Transverse colon (tissue), 4 donors: ENCODE data around the gene GALNT10. TPM values are rescaled to one million over a fixed set of nuclear protein-coding genes. Genes with fewer than 3 reads are reported as not detected.
A peak's percentile ranks its signal among the peaks of the same experiment; 100 is the strongest.

Source experiments
- DNase-seq: peaks from one replicate; pipeline ENCODE4 v3.0.0-alpha.2; 2019
- H3K27ac ChIP-seq, 4 donors: fragments of 200-600 bp; sonication (generic); 2 replicates each; pipeline ENCODE4 v1.5.1; 2016 to 2018; ENCODE audit warnings: inconsistent platforms in 4 of 4
- H3K27me3 ChIP-seq: fragments of 200-600 bp; sonication (generic); 2 replicates; pipeline ENCODE4 v1.5.1; 2017; ENCODE audit warnings: inconsistent platforms
- H3K36me3 ChIP-seq, 4 donors: fragments of 200-600 bp; sonication (generic); 2 replicates each; pipeline ENCODE4 v1.5.1; 2017 to 2019; ENCODE audit warnings: inconsistent platforms in 4 of 4
- H3K4me1 ChIP-seq, 4 donors: fragments of 200-600 bp; sonication (generic); 2 replicates each; pipeline ENCODE4 v1.5.1; 2017 to 2020; ENCODE audit warnings: inconsistent platforms in 4 of 4
- H3K4me3 ChIP-seq, 4 donors: fragments of 200-600 bp; sonication (generic); 1 replicate in 1 of 4; 2 replicates in 3 of 4; pipeline versions ENCODE4 v1.5.1 to v1.6.1; 2017 to 2019; ENCODE audit warnings: inconsistent platforms in 4 of 4
- H3K9me3 ChIP-seq, 2 donors: fragments of 200-600 bp; sonication (generic); 2 replicates each; pipeline ENCODE4 v1.5.1; 2017 to 2019; ENCODE audit warnings: inconsistent platforms in 2 of 2
- CTCF ChIP-seq, 5 experiments: fragments of 200-600 bp in 3 of 5; fragments of 450-650 bp in 2 of 5; sonication (generic) in 3 of 5; IDR thresholded peaks; 1 replicate in 2 of 5; 2 replicates in 3 of 5; pipeline ENCODE4 v1.5.1; 2016 to 2017; ENCODE audit warnings: antibody characterized with exemption in 5 of 5, inconsistent platforms in 3 of 5, mild to moderate bottlenecking in 2 of 5, moderate library complexity in 1 of 5
- EP300 ChIP-seq: sonication (generic); formaldehyde crosslinking; IDR thresholded peaks from one replicate; pipeline ENCODE4 v1.6.1; 2017; ENCODE audit warnings: antibody characterized with exemption, low read depth
- POLR2A ChIP-seq: fragments of 450-650 bp; IDR thresholded peaks from one replicate; pipeline ENCODE4 v1.6.1; 2016; ENCODE audit warnings: antibody characterized with exemption, mild to moderate bottlenecking, moderate library complexity
- POLR2AphosphoS5 ChIP-seq, 3 donors: sonication (generic); formaldehyde crosslinking; IDR thresholded peaks; one replicate each; pipeline ENCODE4 v1.6.1; 2016; ENCODE audit warnings: antibody characterized with exemption in 3 of 3
- WGBS, 2 donors: methylation state at CpG; one replicate each; pipeline ENCODE4 v1.1.5; 2018; ENCODE audit warnings: low coverage in 1 of 2; 5-methylcytosine and 5-hydroxymethylcytosine counted together
- in situ Hi-C, 4 donors: fragments of 200-750 bp; cut with MboI; loops; one replicate each; pipeline versions ENCODE4 v1.15.0 to v1.15.1; 2017; ENCODE audit warnings: low sequenced_read_pairs in 3 of 4, low pct_ligation_motif_present in 1 of 4, low pct_unique_long_range_greater_than_20kb in 1 of 4
- intact Hi-C: fragments of 100-400 bp; cut with DNase I; formaldehyde crosslinking; loops from one replicate; pipeline ENCODE4 v1.15.1; 2023; ENCODE audit warnings: low total_unique reads
- total RNA-seq, 4 donors: library from RNA; depleted of rRNA; stranded (reverse); fragments of >200 nt; gene quantifications; one replicate each; pipeline ENCODE4 v1.1.0, GENCODE V29; 2016

The GALNT10 gene
- total RNA-seq, 4 donors from 2014 or later, result 18.7 to 142 (median 39.3) TPM

- WGBS, 2 donors, result 77 to 80% methylated on average over 5 to 6 of the region's 6 CpGs
- DNase-seq, result no peak
- in situ Hi-C loops (no loop called here), intact Hi-C loops (no loop called here)
- no peaks in the 10 kb centered on the region for H3K27me3 ChIP-seq
- peak overlapping the region in 1 of 4 donors; percentile 34 for H3K27ac ChIP-seq
- H3K9me3 ChIP-seq, result no peaks in the 10 kb centered on the region
- TF ChIP-seq EP300 (no peak), POLR2A (no peak), CTCF (IDR thresholded peaks at IDR 0.05) (no peak), POLR2AphosphoS5 (IDR thresholded peaks at IDR 0.05) (no peak)
- H3K4me3 ChIP-seq, result no peak overlapping the region
- no peaks in the 10 kb centered on the region for H3K36me3 ChIP-seq
- peaks cover 0 to 14% (median 5%) of the 10 kb centered on the region in 4 donors for H3K4me1 ChIP-seq
Observed at GRCh38 chr5:154368041-154368800, 177.7 kb downstream of the GALNT10 start.

- intact Hi-C loops, result no loop called here
- in situ Hi-C loops, result no loop called here
- Histone ChIP-seq H3K4me3 (no peak overlapping the region), H3K9me3 (no peaks in the 10 kb centered on the region), H3K27me3 (no peaks in the 10 kb centered on the region), H3K27ac (no peak overlapping the region), H3K4me1 (peaks cover 0 to 14% (median 5%) of the 10 kb centered on the region in 4 donors), H3K36me3 (no peaks in the 10 kb centered on the region)
- TF ChIP-seq EP300 (no peak), POLR2A (no peak), CTCF (IDR thresholded peaks at IDR 0.05) (no peak), POLR2AphosphoS5 (IDR thresholded peaks at IDR 0.05) (no peak)
- WGBS, 2 donors, result 81 to 82% methylated on average over 2 to 4 of the region's 4 CpGs
- DNase-seq, result no peak
Observed at GRCh38 chr5:154369682-154370081, 179.1 kb downstream of the GALNT10 start.

GRCh38 chr5:154370119-154370518 is 179.6 kb downstream of the GALNT10 start:
- TF ChIP-seq POLR2AphosphoS5 (IDR thresholded peaks at IDR 0.05) (no peak), POLR2A (no peak), EP300 (no peak), CTCF (IDR thresholded peaks at IDR 0.05) (no peak)

GRCh38 chr5:154370813-154371212 is 180.3 kb downstream of the GALNT10 start:
- in situ Hi-C loops, result no loop called here
- TF ChIP-seq CTCF (IDR thresholded peaks at IDR 0.05), result no peak
- TF ChIP-seq POLR2A, result no peak
- intact Hi-C loops, result no loop called here
- Histone ChIP-seq H3K27ac (peak overlapping the region in 1 of 4 donors; percentile 7), H3K9me3 (no peaks in the 10 kb centered on the region), H3K4me3 (no peak overlapping the region), H3K4me1 (peaks cover 0 to 14% (median 5%) of the 10 kb centered on the region in 4 donors), H3K36me3 (no peaks in the 10 kb centered on the region), H3K27me3 (no peaks in the 10 kb centered on the region)
- 83 to 89% methylated on average over 2 to 3 of the region's 3 CpGs for WGBS, 2 donors
- DNase-seq, result no peak

More at GRCh38 chr5:154370119-154370518, 179.6 kb downstream of the GALNT10 start:
- intact Hi-C loops (no loop called here), in situ Hi-C loops (no loop called here)
- no peaks in the 10 kb centered on the region for H3K27me3 ChIP-seq
- peaks cover 0 to 14% (median 5%) of the 10 kb centered on the region in 4 donors for H3K4me1 ChIP-seq
- WGBS, 2 donors, result 92 to 93% methylated on average over 2 to 3 of the region's 3 CpGs
- H3K9me3 ChIP-seq, result no peaks in the 10 kb centered on the region
- no peaks in the 10 kb centered on the region for H3K36me3 ChIP-seq
- no peak overlapping the region for H3K27ac ChIP-seq
- no peak overlapping the region for H3K4me3 ChIP-seq
- DNase-seq, result no peak
